Subcutaneous abdominal adipose tissue (tissue), 5 donors: Measurements from ENCODE around the gene GGA2.

Experiments
- H3K27ac ChIP-seq: one replicate; pipeline ENCODE4 v1.7.0; 2013; ENCODE audit warnings: low read depth, mild to moderate bottlenecking, inconsistent platforms, low read length, moderate library complexity
- H3K27me3 ChIP-seq, 5 donors: one replicate each; pipeline ENCODE4 v1.7.0; 2013; ENCODE audit warnings: low read length in 5 of 5, inconsistent platforms in 1 of 5; ENCODE audit not compliant: control insufficient read depth in 5 of 5, insufficient read depth in 4 of 5
- H3K36me3 ChIP-seq, 5 donors: one replicate each; pipeline ENCODE4 v1.7.0; 2013; ENCODE audit warnings: low read length in 5 of 5; ENCODE audit not compliant: control insufficient read depth in 5 of 5, insufficient read depth in 5 of 5
- H3K4me1 ChIP-seq, 5 donors: one replicate each; pipeline ENCODE4 v1.7.0; 2013; ENCODE audit warnings: low read length in 5 of 5, mild to moderate bottlenecking in 3 of 5, moderate library complexity in 1 of 5; ENCODE audit not compliant: control insufficient read depth in 5 of 5, insufficient read depth in 5 of 5
- H3K4me3 ChIP-seq, 5 donors: one replicate each; pipeline ENCODE4 v1.7.0; 2013; ENCODE audit warnings: low read length in 5 of 5, low read depth in 1 of 5
- H3K9ac ChIP-seq, 5 donors: one replicate each; pipeline ENCODE4 v1.7.0; 2013; ENCODE audit warnings: low read length in 5 of 5, mild to moderate bottlenecking in 4 of 5, moderate library complexity in 3 of 5
- H3K9me3 ChIP-seq, 5 donors: one replicate each; pipeline ENCODE4 v1.7.0; 2013; ENCODE audit warnings: low read length in 5 of 5; ENCODE audit not compliant: control insufficient read depth in 5 of 5
- donor health status: healthy.
- donor health status: healthy.
- donor health status: healthy.
- donor health status: healthy.
- donor health status: healthy.

The GGA2 gene

GRCh38 chr16:23524886-23525285, 14.6 kb upstream of the GGA2 start:
- peaks cover 0 to 6% (median 0%) of the 10 kb centered on the region in 5 donors for H3K4me1 ChIP-seq
- no peak overlapping the region for H3K27ac ChIP-seq
- H3K36me3 ChIP-seq: peaks cover 17 to 68% (median 60%) of the 10 kb centered on the region in 5 donors
- no peaks in the 10 kb centered on the region for H3K27me3 ChIP-seq
- no peaks in the 10 kb centered on the region for H3K9me3 ChIP-seq
- no peak overlapping the region for H3K9ac ChIP-seq
- H3K4me3 ChIP-seq: no peak overlapping the region

GRCh38 chr16:23523876-23524385, 13.6 kb upstream of the GGA2 start:
- H3K9ac ChIP-seq: no peak overlapping the region
- H3K27ac ChIP-seq: no peak overlapping the region
- H3K27me3 ChIP-seq: no peaks in the 10 kb centered on the region
- peaks cover 16 to 58% (median 54%) of the 10 kb centered on the region in 5 donors for H3K36me3 ChIP-seq
- H3K9me3 ChIP-seq: no peaks in the 10 kb centered on the region
- H3K4me3 ChIP-seq: no peak overlapping the region
- peaks cover 0 to 6% (median 0%) of the 10 kb centered on the region in 5 donors for H3K4me1 ChIP-seq

GRCh38 chr16:23523321-23523720, 13.0 kb upstream of the GGA2 start:
- H3K4me1 ChIP-seq: peaks cover 0 to 6% (median 0%) of the 10 kb centered on the region in 5 donors
- no peaks in the 10 kb centered on the region for H3K27me3 ChIP-seq
- peaks cover 15 to 52% (median 48%) of the 10 kb centered on the region in 5 donors for H3K36me3 ChIP-seq
- H3K4me3 ChIP-seq: no peak overlapping the region
- no peak overlapping the region for H3K27ac ChIP-seq
- H3K9me3 ChIP-seq: no peaks in the 10 kb centered on the region
- no peak overlapping the region for H3K9ac ChIP-seq

- H3K27me3 ChIP-seq: no peaks in the 10 kb centered on the region
- no peak overlapping the region for H3K27ac ChIP-seq
- peaks cover 15 to 41% (median 37%) of the 10 kb centered on the region in 5 donors for H3K36me3 ChIP-seq
- H3K9me3 ChIP-seq: no peaks in the 10 kb centered on the region
- H3K4me3 ChIP-seq: no peak overlapping the region
- H3K4me1 ChIP-seq: peaks cover 0 to 6% (median 0%) of the 10 kb centered on the region in 5 donors
- H3K9ac ChIP-seq: no peak overlapping the region
Observed at GRCh38 chr16:23521965-23522364, 11.7 kb upstream of the GGA2 start.

- H3K27me3 ChIP-seq: no peaks in the 10 kb centered on the region
- H3K4me1 ChIP-seq: peaks cover 0 to 6% (median 0%) of the 10 kb centered on the region in 5 donors
- H3K4me3 ChIP-seq: no peak overlapping the region
- no peaks in the 10 kb centered on the region for H3K9me3 ChIP-seq
- no peak overlapping the region for H3K9ac ChIP-seq
- no peak overlapping the region for H3K27ac ChIP-seq
- H3K36me3 ChIP-seq: peaks cover 15 to 41% (median 37%) of the 10 kb centered on the region in 5 donors
Observed at GRCh38 chr16:23521037-23521743, 10.9 kb upstream of the GGA2 start.

GRCh38 chr16:23520500-23520899, 10.2 kb upstream of the GGA2 start:
- no peak overlapping the region for H3K27ac ChIP-seq
- H3K9me3 ChIP-seq: no peaks in the 10 kb centered on the region
- peaks cover 0 to 6% (median 0%) of the 10 kb centered on the region in 5 donors for H3K4me1 ChIP-seq
- H3K4me3 ChIP-seq: no peak overlapping the region
- no peaks in the 10 kb centered on the region for H3K27me3 ChIP-seq
- peaks cover 15 to 41% (median 37%) of the 10 kb centered on the region in 5 donors for H3K36me3 ChIP-seq
- no peak overlapping the region for H3K9ac ChIP-seq

- no peak overlapping the region for H3K27ac ChIP-seq
- H3K4me3 ChIP-seq: no peak overlapping the region
- no peaks in the 10 kb centered on the region for H3K27me3 ChIP-seq
- H3K9me3 ChIP-seq: no peaks in the 10 kb centered on the region
- peaks cover 0 to 6% (median 0%) of the 10 kb centered on the region in 5 donors for H3K4me1 ChIP-seq
- H3K36me3 ChIP-seq: peaks cover 15 to 35% (median 28%) of the 10 kb centered on the region in 5 donors
- no peak overlapping the region for H3K9ac ChIP-seq
Observed at GRCh38 chr16:23519282-23519681, 9.0 kb upstream of the GGA2 start.

GRCh38 chr16:23518435-23518891, 8.2 kb upstream of the GGA2 start:
- Histone ChIP-seq H3K36me3 (peaks cover 10 to 27% (median 20%) of the 10 kb centered on the region in 5 donors), H3K27me3 (no peaks in the 10 kb centered on the region), H3K9ac (no peak overlapping the region), H3K4me3 (no peak overlapping the region), H3K27ac (no peak overlapping the region), H3K9me3 (no peaks in the 10 kb centered on the region), H3K4me1 (peaks cover 0 to 3% (median 0%) of the 10 kb centered on the region in 5 donors)

GRCh38 chr16:23516366-23517137, 6.3 kb upstream of the GGA2 start:
- Histone ChIP-seq H3K4me1 (peaks cover 0 to 3% (median 0%) of the 10 kb centered on the region in 5 donors), H3K4me3 (no peak overlapping the region), H3K27me3 (no peaks in the 10 kb centered on the region), H3K9ac (peak overlapping the region in 1 of 5 donors; percentile 4), H3K27ac (no peak overlapping the region), H3K9me3 (no peaks in the 10 kb centered on the region), H3K36me3 (peaks cover 0 to 10% (median 1%) of the 10 kb centered on the region in 5 donors)

- H3K4me1 ChIP-seq: peaks cover 0 to 4% (median under 1%) of the 10 kb centered on the region in 5 donors
- H3K9me3 ChIP-seq: no peaks in the 10 kb centered on the region
- H3K9ac ChIP-seq: no peak overlapping the region
- no peak overlapping the region for H3K27ac ChIP-seq
- H3K4me3 ChIP-seq: no peak overlapping the region
- no peaks in the 10 kb centered on the region for H3K27me3 ChIP-seq
- peaks cover 0 to 10% (median 0%) of the 10 kb centered on the region in 5 donors for H3K36me3 ChIP-seq
Observed at GRCh38 chr16:23515881-23516280, 5.6 kb upstream of the GGA2 start.
